Measurements from ENCODE around the gene ARPP19. TPM values are rescaled to one million over a fixed set of nuclear protein-coding genes. Genes with fewer than 3 reads are reported as not detected.

ARPP19 gene
- total RNA-seq, 3 donors from 2014 or later (not counting 1 experiment from before 2014, with no cell fraction given), result 110 to 147 (median 121) TPM

- WGBS (ENCODE audit: insufficient coverage), result 62% methylated on average over 5 of the region's 5 CpGs
- H3K9me3 Mint-ChIP-seq, result no peaks in the 10 kb centered on the region
- intact Hi-C loops (cut with micrococcal nuclease), result no loop called here
These were observed 64.9 kb downstream of the ARPP19 start for GRCh38 chr15:52503788-52504496.

GRCh38 chr15:52502608-52503007, 66.2 kb downstream of the ARPP19 start:
- ATAC-seq (no peak), DNase-seq (no peak)
- Mint-ChIP-seq H3K9me3 (no peaks in the 10 kb centered on the region), H3K27me3 (ENCODE audit: low read depth in 2 of 2) (no peaks in the 10 kb centered on the region), H3K4me3 (no peak overlapping the region), H3K36me3 (no peaks in the 10 kb centered on the region), H3K4me1 (peaks cover 29 to 31% of the 10 kb centered on the region in 2 donors), H3K27ac (peak overlapping the region; percentile 9 to 14)
- H3K36me3 ChIP-seq (ENCODE audit: control insufficient read depth, insufficient read depth, low read length), result no peaks in the 10 kb centered on the region
- TF ChIP-seq CTCF (IDR thresholded peaks at IDR 0.05), result no peak
- H3K4me1 ChIP-seq (ENCODE audit: control insufficient read depth, insufficient read depth, low read length), result no peaks in the 10 kb centered on the region
- no peak overlapping the region for H3K4me3 ChIP-seq (ENCODE audit: low read length)
- intact Hi-C loops (cut with micrococcal nuclease), result no loop called here
- no peaks in the 10 kb centered on the region for H3K27me3 ChIP-seq (ENCODE audit: control insufficient read depth, insufficient read depth, low read length)
- 91% methylated on average over 1 of the region's 1 CpG for WGBS (ENCODE audit: insufficient coverage)
- H3K9me3 ChIP-seq (ENCODE audit: control insufficient read depth, insufficient read depth, low read length), result no peaks in the 10 kb centered on the region
- H3K27ac ChIP-seq (ENCODE audit: low read length), result no peak overlapping the region

More at GRCh38 chr15:52503788-52504496, 64.9 kb downstream of the ARPP19 start:
- DNase-seq (peak in 1 of 2 donors; percentile 35), ATAC-seq (no peak)
- Mint-ChIP-seq H3K27ac (peak overlapping the region in 1 of 2 donors; percentile 31), H3K4me3 (no peak overlapping the region), H3K4me1 (peaks cover 35 to 39% of the 10 kb centered on the region in 2 donors), H3K27me3 (ENCODE audit: low read depth in 2 of 2) (no peaks in the 10 kb centered on the region), H3K36me3 (no peaks in the 10 kb centered on the region)
- Histone ChIP-seq H3K4me1 (ENCODE audit: control insufficient read depth, insufficient read depth, low read length) (no peaks in the 10 kb centered on the region), H3K36me3 (ENCODE audit: control insufficient read depth, insufficient read depth, low read length) (no peaks in the 10 kb centered on the region), H3K27me3 (ENCODE audit: control insufficient read depth, insufficient read depth, low read length) (no peaks in the 10 kb centered on the region), H3K27ac (ENCODE audit: low read length) (no peak overlapping the region), H3K9me3 (ENCODE audit: control insufficient read depth, insufficient read depth, low read length) (no peaks in the 10 kb centered on the region), H3K4me3 (ENCODE audit: low read length) (no peak overlapping the region)
- TF ChIP-seq CTCF (IDR thresholded peaks at IDR 0.05), result no peak

GRCh38 chr15:52499506-52499905, 69.3 kb downstream of the ARPP19 start:
- TF ChIP-seq CTCF (IDR thresholded peaks at IDR 0.05), result no peak
- Mint-ChIP-seq H3K9me3 (no peaks in the 10 kb centered on the region), H3K4me3 (no peak overlapping the region), H3K36me3 (no peaks in the 10 kb centered on the region), H3K27me3 (ENCODE audit: low read depth in 2 of 2) (no peaks in the 10 kb centered on the region), H3K4me1 (peaks cover 33 to 35% of the 10 kb centered on the region in 2 donors), H3K27ac (peak overlapping the region in 1 of 2 donors; percentile 19)
- Histone ChIP-seq H3K9me3 (ENCODE audit: control insufficient read depth, insufficient read depth, low read length) (no peaks in the 10 kb centered on the region), H3K4me3 (ENCODE audit: low read length) (no peak overlapping the region), H3K4me1 (ENCODE audit: control insufficient read depth, insufficient read depth, low read length) (no peaks in the 10 kb centered on the region), H3K27ac (ENCODE audit: low read length) (no peak overlapping the region), H3K27me3 (ENCODE audit: control insufficient read depth, insufficient read depth, low read length) (no peaks in the 10 kb centered on the region), H3K36me3 (ENCODE audit: control insufficient read depth, insufficient read depth, low read length) (no peaks in the 10 kb centered on the region)
- DNase-seq (no peak), ATAC-seq (no peak)
- intact Hi-C loops (cut with micrococcal nuclease), result no loop called here
- 100% methylated on average over 3 of the region's 3 CpGs for WGBS (ENCODE audit: insufficient coverage)

GRCh38 chr15:52498706-52499105, 70.1 kb downstream of the ARPP19 start:
- Histone ChIP-seq H3K36me3 (ENCODE audit: control insufficient read depth, insufficient read depth, low read length) (no peaks in the 10 kb centered on the region), H3K4me1 (ENCODE audit: control insufficient read depth, insufficient read depth, low read length) (no peaks in the 10 kb centered on the region), H3K27ac (ENCODE audit: low read length) (no peak overlapping the region), H3K27me3 (ENCODE audit: control insufficient read depth, insufficient read depth, low read length) (no peaks in the 10 kb centered on the region), H3K9me3 (ENCODE audit: control insufficient read depth, insufficient read depth, low read length) (no peaks in the 10 kb centered on the region), H3K4me3 (ENCODE audit: low read length) (no peak overlapping the region)
- TF ChIP-seq CTCF (IDR thresholded peaks at IDR 0.05), result no peak
- no peaks in the 10 kb centered on the region for H3K27me3 Mint-ChIP-seq (ENCODE audit: low read depth in 2 of 2)
- no peaks in the 10 kb centered on the region for H3K36me3 Mint-ChIP-seq
- intact Hi-C loops (cut with micrococcal nuclease), result no loop called here
- peaks cover 26 to 28% of the 10 kb centered on the region in 2 donors for H3K4me1 Mint-ChIP-seq
- ATAC-seq (no peak), DNase-seq (no peak)
- no peaks in the 10 kb centered on the region for H3K9me3 Mint-ChIP-seq
- H3K4me3 Mint-ChIP-seq, result no peak overlapping the region
- H3K27ac Mint-ChIP-seq, result peak overlapping the region in 1 of 2 donors; percentile 38
